ENCODE results near the gene RNH1. TPM values are rescaled to one million over a fixed set of nuclear protein-coding genes. Genes with fewer than 3 reads are reported as not detected.

RNH1 gene
- total RNA-seq, 1 donor from 2014 or later: 142 TPM

DNA sequence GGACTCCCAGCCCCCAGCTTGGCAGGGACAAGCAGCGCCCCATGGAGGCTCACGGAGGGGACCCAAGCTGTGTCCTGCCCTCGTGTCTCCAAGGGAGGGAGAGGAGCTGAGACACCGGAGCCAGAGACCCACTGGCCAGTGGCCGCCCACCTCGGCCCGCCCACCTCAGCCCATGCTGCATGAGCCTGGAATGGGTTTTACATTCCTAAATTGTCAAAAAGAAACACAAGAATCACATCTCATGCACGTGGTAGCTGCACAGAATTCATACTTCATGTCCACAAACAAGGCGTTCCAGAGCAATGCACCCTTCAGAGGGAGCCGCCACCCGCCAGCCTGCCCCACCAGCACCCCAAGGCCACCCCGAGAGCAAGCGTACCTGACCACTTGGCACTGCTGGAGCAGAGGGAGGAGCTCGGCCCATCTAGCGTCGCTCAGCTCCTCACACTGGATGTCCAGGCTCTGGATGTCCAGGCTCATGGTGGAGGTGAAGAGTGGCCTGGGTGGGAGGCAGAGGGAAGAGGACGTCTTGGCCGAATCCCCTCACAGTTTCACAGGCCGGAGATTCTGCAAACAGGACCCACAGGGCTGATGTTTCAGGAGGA, 5.3 kb downstream of the RNH1 start:
- no peak for DNase-seq
- Histone ChIP-seq H3K4me3 (no peak overlapping the region), H3K9me3 (replicated peaks) (no peaks in the 10 kb centered on the region), H3K27me3 (ENCODE audit: low read depth) (no peaks in the 10 kb centered on the region), H3K4me1 (peaks cover 95% of the 10 kb centered on the region), H3K36me3 (peaks cover 49% of the 10 kb centered on the region), H3K27ac (replicated peaks) (peak overlapping the region; percentile 99)
- intact Hi-C loops (cut with micrococcal nuclease): no loop called here
- TF ChIP-seq, protein P1, sequence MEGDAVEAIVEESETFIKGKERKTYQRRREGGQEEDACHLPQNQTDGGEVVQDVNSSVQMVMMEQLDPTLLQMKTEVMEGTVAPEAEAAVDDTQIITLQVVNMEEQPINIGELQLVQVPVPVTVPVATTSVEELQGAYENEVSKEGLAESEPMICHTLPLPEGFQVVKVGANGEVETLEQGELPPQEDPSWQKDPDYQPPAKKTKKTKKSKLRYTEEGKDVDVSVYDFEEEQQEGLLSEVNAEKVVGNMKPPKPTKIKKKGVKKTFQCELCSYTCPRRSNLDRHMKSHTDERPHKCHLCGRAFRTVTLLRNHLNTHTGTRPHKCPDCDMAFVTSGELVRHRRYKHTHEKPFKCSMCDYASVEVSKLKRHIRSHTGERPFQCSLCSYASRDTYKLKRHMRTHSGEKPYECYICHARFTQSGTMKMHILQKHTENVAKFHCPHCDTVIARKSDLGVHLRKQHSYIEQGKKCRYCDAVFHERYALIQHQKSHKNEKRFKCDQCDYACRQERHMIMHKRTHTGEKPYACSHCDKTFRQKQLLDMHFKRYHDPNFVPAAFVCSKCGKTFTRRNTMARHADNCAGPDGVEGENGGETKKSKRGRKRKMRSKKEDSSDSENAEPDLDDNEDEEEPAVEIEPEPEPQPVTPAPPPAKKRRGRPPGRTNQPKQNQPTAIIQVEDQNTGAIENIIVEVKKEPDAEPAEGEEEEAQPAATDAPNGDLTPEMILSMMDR (IDR thresholded peaks at IDR 0.05; ENCODE audit: borderline replicate concordance): no peak

DNA sequence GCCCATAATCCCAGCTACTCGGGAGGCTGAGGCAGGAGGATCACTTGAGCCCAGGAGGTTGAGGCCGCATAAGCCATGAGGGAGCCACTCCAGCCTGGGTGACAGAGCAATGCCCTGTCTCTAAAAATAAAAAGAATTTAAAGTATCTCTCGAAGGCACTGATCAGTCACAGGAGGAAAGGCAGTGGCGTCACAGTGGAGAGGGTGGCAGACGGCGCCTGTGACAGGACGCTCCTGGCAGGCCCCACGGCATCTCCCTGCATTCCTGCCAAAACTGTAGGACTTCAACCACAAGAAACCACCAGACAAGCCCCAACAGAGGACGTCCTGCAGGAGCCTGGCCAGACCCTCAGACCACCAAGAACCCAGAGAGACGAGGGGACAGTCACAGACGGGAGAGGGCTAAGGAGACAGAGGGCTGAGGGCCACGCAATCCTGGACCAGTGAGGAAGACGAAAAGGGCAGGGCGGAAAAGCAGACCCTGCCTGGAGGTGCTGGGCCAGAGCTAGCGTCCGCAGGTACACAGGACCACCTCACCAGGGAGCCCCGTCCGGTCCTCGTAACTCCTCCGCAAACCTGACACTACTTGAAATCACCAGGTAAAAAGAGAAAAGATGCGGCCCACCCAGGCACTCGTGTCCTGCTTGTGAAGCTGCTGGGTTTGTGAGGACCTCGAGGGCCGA, 5.9 kb downstream of the RNH1 start:
- intact Hi-C loops (cut with micrococcal nuclease): no loop called here
- no peaks in the 10 kb centered on the region for H3K27me3 ChIP-seq (ENCODE audit: low read depth)
- peaks cover 55% of the 10 kb centered on the region for H3K36me3 ChIP-seq
- no peak overlapping the region for H3K4me3 ChIP-seq
- TF ChIP-seq, protein P1 (IDR thresholded peaks at IDR 0.05; ENCODE audit: borderline replicate concordance): no peak
- DNase-seq: peak; percentile 57
- no peaks in the 10 kb centered on the region for H3K9me3 ChIP-seq (replicated peaks)
- peak overlapping the region; percentile 99 for H3K27ac ChIP-seq (replicated peaks)
- peaks cover 96% of the 10 kb centered on the region for H3K4me1 ChIP-seq

DNA sequence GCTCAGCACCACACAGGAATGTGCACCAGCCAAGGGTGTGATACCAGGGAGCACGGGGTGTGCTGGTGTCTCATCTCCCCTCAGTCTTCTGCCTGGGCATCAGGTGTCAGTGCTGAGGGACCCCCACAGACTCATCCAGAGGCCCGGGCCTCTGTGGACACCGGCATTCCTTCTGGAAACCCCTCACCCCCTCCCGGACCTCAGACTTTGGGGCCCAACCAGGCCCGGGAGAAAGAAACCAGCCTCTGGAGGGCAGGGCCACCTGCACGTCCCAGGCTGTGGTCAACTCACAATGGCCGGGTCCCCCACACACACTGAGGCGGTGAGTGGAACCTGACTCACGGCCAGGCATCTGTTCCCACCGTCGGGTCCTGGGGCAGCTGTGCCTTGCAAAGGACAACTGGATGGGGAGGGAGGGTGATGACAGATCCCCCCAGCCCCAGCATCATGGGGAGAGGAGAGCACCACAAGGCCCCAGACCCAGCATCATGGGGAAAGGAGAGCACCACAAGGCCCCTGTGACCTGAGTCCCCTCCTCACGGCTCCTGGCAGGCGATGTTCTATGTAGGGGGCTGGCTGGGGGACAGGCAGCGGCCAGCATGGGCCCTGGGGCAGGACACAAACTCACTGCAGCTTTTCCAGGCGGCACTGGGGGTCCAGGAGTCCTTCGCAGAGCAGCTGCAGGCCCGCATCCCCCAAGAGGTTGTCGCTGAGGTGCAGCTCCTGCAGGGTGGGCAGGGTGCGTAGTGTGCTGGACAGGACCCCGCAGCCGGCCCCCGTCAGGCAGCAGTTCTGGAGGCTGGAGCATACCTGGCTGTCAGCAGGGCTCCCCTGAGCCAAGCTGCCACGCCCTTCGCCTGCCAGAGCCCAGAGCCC, 7.6 kb downstream of the RNH1 start:
- Histone ChIP-seq H3K27me3 (ENCODE audit: low read depth) (no peaks in the 10 kb centered on the region), H3K36me3 (peaks cover 69% of the 10 kb centered on the region), H3K4me3 (no peak overlapping the region), H3K27ac (replicated peaks) (peak overlapping the region; percentile 99), H3K9me3 (replicated peaks) (no peaks in the 10 kb centered on the region), H3K4me1 (peaks cover 90% of the 10 kb centered on the region)
- TF ChIP-seq, protein P1 (IDR thresholded peaks at IDR 0.05; ENCODE audit: borderline replicate concordance): no peak
- intact Hi-C loops (cut with micrococcal nuclease): no loop called here
- no peak for DNase-seq

DNA sequence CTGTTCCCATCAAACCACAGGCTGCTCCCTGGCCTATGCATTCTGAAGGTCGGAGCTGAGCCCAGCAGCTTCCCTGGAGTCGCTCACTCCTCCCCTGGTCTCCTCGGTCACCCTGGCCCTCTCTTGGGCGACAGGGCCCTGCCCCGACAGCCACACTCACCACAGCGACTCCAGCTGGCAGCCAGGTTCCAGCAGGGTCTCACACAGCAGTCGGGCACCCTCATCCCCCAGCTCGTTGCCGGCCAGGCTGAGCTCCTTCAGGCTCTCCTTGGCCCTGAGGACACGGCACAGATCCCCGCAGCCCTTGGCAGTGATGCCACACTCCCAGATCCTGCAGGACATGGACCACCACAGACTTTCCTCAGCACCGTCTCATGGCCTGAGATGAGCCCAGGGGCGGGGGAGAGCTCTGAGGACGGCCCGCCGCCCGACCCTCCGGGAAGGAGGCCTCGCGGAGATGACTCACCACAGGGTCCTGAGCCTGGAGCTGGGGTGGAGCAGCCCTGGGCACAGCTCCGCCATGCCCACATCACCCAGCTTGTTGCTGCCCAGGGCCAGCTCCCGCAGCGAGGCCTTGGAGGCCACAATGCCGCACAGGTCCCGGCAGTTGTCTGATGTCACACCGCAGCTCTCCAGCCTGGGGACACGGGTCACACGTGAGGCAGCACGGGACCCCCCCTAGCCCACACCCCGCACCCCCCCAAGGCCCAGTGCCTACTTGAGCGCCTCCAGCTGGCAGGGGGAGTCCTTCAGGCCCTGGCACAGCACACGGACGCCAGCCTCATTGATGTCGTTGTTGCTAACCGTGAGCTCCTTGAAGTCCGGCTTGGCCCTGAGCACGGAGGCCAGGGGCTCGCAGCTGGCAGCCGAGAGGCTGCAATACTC, 8.5 kb downstream of the RNH1 start:
- intact Hi-C loops (cut with micrococcal nuclease): no loop called here

More for the DNA sequence above, 8.5 kb downstream of the RNH1 start:
- no peak for DNase-seq
- Histone ChIP-seq H3K36me3 (peaks cover 78% of the 10 kb centered on the region), H3K4me3 (no peak overlapping the region), H3K27me3 (ENCODE audit: low read depth) (no peaks in the 10 kb centered on the region), H3K27ac (replicated peaks) (peak overlapping the region; percentile 99), H3K9me3 (replicated peaks) (no peaks in the 10 kb centered on the region), H3K4me1 (peaks cover 81% of the 10 kb centered on the region)
- TF ChIP-seq, protein P1 (IDR thresholded peaks at IDR 0.05; ENCODE audit: borderline replicate concordance): no peak
